Astrocyte of the spinal cord (primary cell): ENCODE measurements around the gene QRICH2.
A peak's percentile ranks its signal among the peaks of the same experiment; 100 is the strongest.
"Not testable (repeated sequence)": the region's sequence is repeated elsewhere in the genome, so short reads cannot be mapped to it uniquely, and the experiment has no call there.

Source experiments
- DNase-seq: peaks from one replicate; pipeline ENCODE4 v3.0.0; 2011; ENCODE audit warnings: low read depth, low spot score
- H3K4me3 ChIP-seq: 2 replicates; pipeline ENCODE4 v1.5.1; 2011; ENCODE audit warnings: low read depth, mild to moderate bottlenecking, low read length, moderate library complexity
- in situ Hi-C: cut with HindIII; loops from 2 replicates; pipeline ENCODE4 v1.10.0; 2017; ENCODE audit warnings: low sequenced_read_pairs
- TF ChIP-seq, protein P1 (sequence below): IDR thresholded peaks from 2 replicates; pipeline ENCODE4 v1.5.1; 2012; ENCODE audit warnings: low read depth, mild to moderate bottlenecking, low read length, inconsistent platforms

Gene QRICH2

DNA sequence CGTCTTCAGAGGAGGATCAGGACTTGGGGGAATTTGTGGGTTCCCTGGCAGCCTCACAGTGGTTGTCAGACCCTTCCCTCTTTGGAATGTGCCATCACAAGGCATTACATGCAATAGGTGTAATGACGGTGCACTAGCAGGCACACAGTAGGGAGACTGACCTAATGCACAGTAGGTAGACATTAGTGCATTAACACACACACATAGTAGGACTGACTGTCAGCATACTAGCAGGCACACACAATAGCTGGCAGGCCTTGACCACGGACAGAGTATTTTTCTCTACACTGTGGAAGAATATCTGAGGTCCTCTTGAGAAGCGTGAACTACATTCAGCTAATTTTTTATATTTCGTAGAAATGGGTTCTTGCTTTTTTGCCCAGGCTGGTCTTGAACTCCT lies 53.8 kb downstream of the QRICH2 start:
- no peak overlapping the region for H3K4me3 ChIP-seq
- in situ Hi-C loops, result no loop called here
- TF ChIP-seq, protein P1, sequence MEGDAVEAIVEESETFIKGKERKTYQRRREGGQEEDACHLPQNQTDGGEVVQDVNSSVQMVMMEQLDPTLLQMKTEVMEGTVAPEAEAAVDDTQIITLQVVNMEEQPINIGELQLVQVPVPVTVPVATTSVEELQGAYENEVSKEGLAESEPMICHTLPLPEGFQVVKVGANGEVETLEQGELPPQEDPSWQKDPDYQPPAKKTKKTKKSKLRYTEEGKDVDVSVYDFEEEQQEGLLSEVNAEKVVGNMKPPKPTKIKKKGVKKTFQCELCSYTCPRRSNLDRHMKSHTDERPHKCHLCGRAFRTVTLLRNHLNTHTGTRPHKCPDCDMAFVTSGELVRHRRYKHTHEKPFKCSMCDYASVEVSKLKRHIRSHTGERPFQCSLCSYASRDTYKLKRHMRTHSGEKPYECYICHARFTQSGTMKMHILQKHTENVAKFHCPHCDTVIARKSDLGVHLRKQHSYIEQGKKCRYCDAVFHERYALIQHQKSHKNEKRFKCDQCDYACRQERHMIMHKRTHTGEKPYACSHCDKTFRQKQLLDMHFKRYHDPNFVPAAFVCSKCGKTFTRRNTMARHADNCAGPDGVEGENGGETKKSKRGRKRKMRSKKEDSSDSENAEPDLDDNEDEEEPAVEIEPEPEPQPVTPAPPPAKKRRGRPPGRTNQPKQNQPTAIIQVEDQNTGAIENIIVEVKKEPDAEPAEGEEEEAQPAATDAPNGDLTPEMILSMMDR, result no peak
- no peak for DNase-seq

DNA sequence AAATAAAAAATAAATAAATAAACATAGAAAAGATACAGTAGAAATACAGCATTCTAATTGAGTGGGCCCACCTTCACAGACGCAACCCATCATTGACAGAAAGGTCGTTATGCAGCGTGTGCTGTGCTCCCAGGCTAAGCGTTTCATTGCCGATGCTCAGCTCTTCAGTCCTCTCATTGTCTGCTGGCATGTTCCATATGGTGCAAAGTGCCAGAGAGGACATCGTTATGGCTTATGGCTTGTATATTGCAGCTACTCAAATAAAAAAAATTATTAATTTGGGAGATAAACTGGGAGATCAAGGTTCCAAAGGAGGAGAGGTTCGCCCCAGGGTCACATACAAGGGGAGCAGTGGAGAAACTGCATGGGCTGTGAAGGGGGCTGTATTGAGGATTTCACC lies 54.2 kb downstream of the QRICH2 start:
- H3K4me3 ChIP-seq, result no peak overlapping the region
- TF ChIP-seq, protein P1, result no peak
- DNase-seq, result no peak
- in situ Hi-C loops, result no loop called here

DNA sequence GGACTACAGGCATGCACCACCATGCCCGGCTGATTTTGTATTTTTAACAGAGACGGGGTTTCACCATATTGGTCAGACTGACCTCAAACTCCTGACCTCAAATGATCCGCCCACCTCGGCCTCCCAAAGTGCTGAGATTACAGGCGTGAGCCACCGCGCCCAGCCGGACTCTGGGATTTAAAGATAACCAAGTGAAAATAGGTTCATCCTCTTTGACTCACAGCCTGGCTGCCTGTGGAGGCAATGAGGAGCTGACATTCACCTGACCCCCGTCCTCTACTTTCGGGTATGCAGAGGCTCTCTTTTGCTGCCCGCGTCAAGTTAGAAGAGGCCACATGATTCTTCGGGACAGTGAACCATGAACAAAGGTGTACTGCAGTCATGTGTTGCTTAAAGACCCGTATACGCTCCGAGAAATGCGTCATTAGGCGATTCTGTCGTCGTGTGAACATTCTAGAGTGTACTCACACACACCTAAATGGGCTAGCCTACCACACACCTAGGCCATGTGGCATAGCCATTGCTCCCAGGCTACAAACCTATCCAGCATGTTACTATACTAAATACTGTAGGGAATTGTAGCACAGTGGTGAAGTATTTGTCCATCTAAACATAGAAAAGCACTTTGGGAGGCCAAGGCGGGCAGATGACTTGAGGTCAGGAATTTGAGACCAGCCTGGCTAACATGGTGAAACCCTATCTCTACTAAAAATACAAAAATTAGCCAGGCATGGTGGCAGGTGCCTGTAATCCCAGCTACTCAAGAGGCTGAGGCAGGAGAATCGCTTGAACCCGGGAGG lies 54.9 kb downstream of the QRICH2 start:
- DNase-seq, H3K4me3 ChIP-seq, in situ Hi-C loops: not testable (repeated sequence)

DNA sequence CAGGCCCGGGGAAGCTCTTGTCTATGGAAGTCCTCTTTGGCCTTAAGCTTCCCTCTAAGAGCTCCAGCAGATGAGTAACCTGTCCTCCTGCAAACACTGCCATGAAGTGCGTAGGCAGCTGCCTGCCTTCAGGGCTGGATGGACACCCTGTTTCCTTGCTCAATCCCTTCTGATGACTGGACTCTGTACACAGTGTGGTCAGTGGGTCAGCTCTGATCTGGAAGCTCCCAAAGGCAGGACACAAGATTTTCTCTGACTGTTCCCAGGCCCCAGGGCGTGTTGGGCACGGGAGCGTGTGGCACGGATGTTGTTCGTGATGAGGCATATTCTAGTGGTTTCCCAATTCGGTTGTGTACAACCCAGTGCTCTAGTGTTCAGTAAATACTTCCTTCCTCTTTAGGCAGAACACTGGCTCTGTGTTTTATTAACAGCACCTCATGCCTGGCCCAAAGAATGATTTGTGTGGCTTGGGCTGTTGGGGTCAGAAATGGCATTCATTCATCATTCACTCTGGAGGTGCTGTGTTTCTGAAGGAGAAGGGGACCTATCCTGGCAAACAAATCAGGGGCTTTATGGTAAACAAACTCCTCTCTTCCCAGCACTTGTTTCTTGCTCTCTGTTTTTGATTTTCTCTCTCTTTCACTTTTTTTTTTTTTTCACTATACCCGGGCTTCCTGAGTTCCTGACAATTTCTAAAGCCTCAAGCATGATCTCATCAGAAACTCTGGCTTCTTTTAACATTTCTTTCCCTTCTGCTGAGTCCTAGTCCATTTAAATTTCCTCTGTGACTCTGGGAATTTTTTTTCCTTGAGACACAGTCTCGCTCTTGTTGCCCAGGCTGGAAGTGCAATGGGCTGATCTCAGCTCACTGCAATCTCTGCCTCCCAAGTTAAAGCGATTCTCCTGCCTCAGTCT lies 55.8 kb downstream of the QRICH2 start:
- TF ChIP-seq, protein P1, result no peak
- H3K4me3 ChIP-seq, result no peak overlapping the region
- peak; percentile 52 for DNase-seq
- in situ Hi-C loops, result no loop called here

DNA sequence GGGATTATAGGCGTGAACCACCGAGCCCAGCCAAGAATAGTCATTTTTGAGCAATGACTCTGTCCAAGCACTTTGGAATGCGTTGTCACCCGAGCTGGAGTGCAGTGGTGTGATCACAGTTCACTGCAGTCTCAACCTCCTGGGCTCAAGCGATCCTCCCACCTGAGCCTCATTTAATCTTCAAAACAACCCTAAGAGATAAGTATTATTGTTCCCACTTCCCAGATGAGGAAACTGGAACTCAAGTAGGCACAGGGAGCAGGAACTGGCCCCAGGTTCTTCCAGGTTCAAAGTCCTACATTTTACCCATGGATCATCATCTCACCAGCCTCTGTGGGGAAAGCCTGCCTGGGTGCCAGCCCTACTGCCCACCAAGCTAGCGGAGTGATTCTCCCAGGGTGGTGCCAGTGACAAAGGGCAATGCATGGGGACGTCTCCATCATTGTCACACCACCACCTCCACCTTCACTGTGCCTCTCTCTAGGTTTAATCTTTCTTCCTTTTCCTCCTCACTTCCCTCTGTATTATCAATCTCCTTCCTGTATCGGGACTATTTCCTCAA lies 56.5 kb downstream of the QRICH2 start:
- in situ Hi-C loops, result no loop called here
- no peak for DNase-seq
- H3K4me3 ChIP-seq, result no peak overlapping the region
- TF ChIP-seq, protein P1, result no peak

DNA sequence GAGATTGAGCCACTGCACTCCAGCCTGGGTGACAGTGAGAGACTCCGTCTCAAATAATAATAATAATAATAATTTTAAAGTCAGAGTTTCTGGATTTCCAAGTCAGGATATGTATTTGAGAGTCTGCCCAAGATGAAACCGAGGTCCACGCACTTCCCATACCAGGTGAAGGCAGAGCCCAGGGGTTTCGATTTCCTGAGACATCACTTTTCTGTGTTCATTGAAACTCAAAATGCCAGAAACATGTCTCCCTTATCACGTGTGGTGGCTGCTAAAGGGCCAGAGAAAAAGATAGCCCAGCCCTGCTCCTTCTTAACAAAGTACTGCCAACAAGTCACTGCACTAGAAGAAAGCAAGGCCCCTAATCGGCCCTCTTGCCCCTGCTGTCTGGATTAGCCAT lies 57.9 kb downstream of the QRICH2 start:
- in situ Hi-C loops, result no loop called here
- no peak overlapping the region for H3K4me3 ChIP-seq
- TF ChIP-seq, protein P1, result no peak
- DNase-seq, result no peak
